GM21737 (cell line): Measurements from ENCODE around the gene SEH1L.

Experiments
- ATAC-seq: cut with Tn5 transposase; IDR thresholded peaks from one replicate; pipeline ENCODE4 v1.9.1; 2021; ENCODE audit warnings: mild to moderate bottlenecking, moderate library complexity; ENCODE audit not compliant: unreplicated experiment

SEH1L gene

GRCh38 chr18:13035249-13035914 lies 87.6 kb downstream of the SEH1L start:
- ATAC-seq, result no peak

DNA sequence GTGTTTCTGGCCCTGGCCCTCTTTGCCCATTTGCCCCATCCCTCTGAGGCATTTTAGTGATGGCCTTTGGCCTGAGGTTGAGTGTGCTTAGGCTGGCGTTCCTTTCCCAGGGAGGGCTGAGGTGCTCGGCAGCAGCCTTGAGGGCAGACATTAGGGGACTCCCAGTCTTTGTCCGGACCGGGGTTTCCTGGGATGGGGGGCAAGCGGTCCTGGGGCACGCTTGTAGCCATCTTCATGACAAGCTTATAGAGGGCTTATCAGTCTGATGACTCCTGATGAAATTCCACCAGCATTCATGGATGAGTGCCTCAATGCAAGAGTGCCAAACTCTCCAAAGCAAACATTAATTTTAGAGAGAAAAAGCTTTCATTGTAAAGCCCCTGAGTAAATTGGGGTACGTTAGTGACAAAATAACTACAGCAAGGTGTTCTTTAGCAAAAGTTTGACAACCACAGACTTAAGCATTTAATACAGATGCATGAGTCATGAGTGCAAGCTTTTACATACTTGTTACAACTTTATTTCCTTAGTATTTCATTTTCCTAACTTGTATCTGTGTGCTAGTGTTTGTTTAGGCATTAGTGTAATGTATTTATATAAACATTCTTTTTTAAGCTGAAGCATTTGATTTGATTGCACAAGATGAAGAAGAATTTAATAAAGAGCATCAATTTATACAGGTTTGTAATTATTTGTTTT lies 89.0 kb downstream of the SEH1L start:
- ATAC-seq, result no peak
